Cardiac ventricle fibroblast (primary cell): ENCODE results near the gene VAMP7. TPM values are rescaled to one million over a fixed set of nuclear protein-coding genes. Genes with fewer than 3 reads are reported as not detected.

Source experiments
- total RNA-seq: library from RNA; depleted of rRNA; stranded (reverse); fragments of >200 nt; gene quantifications from 2 replicates; pipeline ENCODE4 v1.2.3, GENCODE V29; 2015

The VAMP7 gene
- 34.8 and 35.9 TPM in 2 replicates for total RNA-seq

GRCh38 chrX:155881158-155881993 lies at the start of gene VAMP7:
Gene VAMP7, plus strand, starts transcription at chrX:155881345. Its CDS starts 8,122 bp downstream, at chrX:155889467.

Other genes starting within 250 kb of the VAMP7 start
- not detected in 2 replicates for gene IL9R, start 116.4 kb downstream of the VAMP7 start, total RNA-seq